Lung (tissue), 12 donors: ENCODE results near the gene CYB5A. TPM values are rescaled to one million over a fixed set of nuclear protein-coding genes. Genes with fewer than 3 reads are reported as not detected.

Experiments
- ATAC-seq: fragments of 200-7000 bp; cut with Tn5 transposase; one replicate; pipeline ENCODE4 v1.9.1; 2020; ENCODE audit warnings: moderate number of reproducible peaks; ENCODE audit not compliant: insufficient read depth, low FRiP score
- DNase-seq, 3 donors: peaks; one replicate each; pipeline ENCODE4 v3.0.0-alpha.2; 2013 to 2017
- H3K27ac ChIP-seq, 2 donors: one replicate each; pipeline ENCODE4 v1.5.1; 2013; ENCODE audit warnings: mild to moderate bottlenecking in 2 of 2, moderate library complexity in 2 of 2, control low read depth in 1 of 2, inconsistent platforms in 1 of 2, low read depth in 1 of 2, low read length in 1 of 2
- H3K27me3 ChIP-seq, 3 donors: one replicate each; pipeline ENCODE4 v1.5.1; 2013; ENCODE audit warnings: low read length in 2 of 3; ENCODE audit not compliant: control insufficient read depth in 3 of 3, insufficient read depth in 3 of 3
- H3K36me3 ChIP-seq, 4 donors: one replicate each; pipeline ENCODE4 v1.5.1; 2013; ENCODE audit warnings: low read length in 4 of 4, mild to moderate bottlenecking in 1 of 4, moderate library complexity in 1 of 4; ENCODE audit not compliant: control insufficient read depth in 4 of 4, insufficient read depth in 4 of 4
- H3K4me1 ChIP-seq, 5 donors: one replicate each; pipeline ENCODE4 v1.5.1; 2013; ENCODE audit warnings: low read length in 5 of 5, mild to moderate bottlenecking in 2 of 5, moderate library complexity in 1 of 5; ENCODE audit not compliant: control insufficient read depth in 5 of 5, insufficient read depth in 5 of 5
- H3K4me3 ChIP-seq: one replicate; pipeline ENCODE4 v1.5.1; 2013; ENCODE audit warnings: mild to moderate bottlenecking, control low read depth, moderate library complexity
- H3K9ac ChIP-seq, 2 donors: one replicate each; pipeline ENCODE4 v1.5.1; 2013; ENCODE audit warnings: low read length in 2 of 2, control low read depth in 1 of 2; ENCODE audit not compliant: insufficient read depth in 1 of 2
- H3K9me3 ChIP-seq, 4 donors: one replicate each; pipeline ENCODE4 v1.5.1; 2013; ENCODE audit warnings: low read length in 3 of 4, mild to moderate bottlenecking in 1 of 4, moderate library complexity in 1 of 4; ENCODE audit not compliant: control insufficient read depth in 4 of 4, insufficient read depth in 3 of 4
- WGBS, 2 donors: extraction: QIAGEN DNeasy Blood & Tissue Kit; methylation state at CpG; one replicate each; pipeline ENCODE4 v1.1.7; 2013; 5-methylcytosine and 5-hydroxymethylcytosine counted together
- polyA plus RNA-seq, 2 donors: library from polyadenylated mRNA; stranded (reverse); fragments of 200-250 nt; gene quantifications; one replicate each; pipeline ENCODE4 v1.2.1, GENCODE V29; 2013
- total RNA-seq, 2 donors: library from RNA; depleted of rRNA in 1 of 2; stranded (reverse); fragments of >200 nt in 1 of 2; gene quantifications; one replicate each; pipeline ENCODE4 v1.2.1, GENCODE V29; 2014 to 2021
- TF ChIP-seq, protein P1 (sequence below): IDR thresholded peaks from 2 replicates; pipeline ENCODE4 v1.5.1; 2012; ENCODE audit warnings: mild to moderate bottlenecking; ENCODE audit errors: control extremely low read depth, extremely low read depth
- donor health status: control.
- donor health status: control.
- donor health status: Bipolar disorder and iron deficiency.
- donor health status: healthy.
- donor health status: DM: yes; HTN: yes; CAD: no.

The CYB5A gene
- total and polyA plus RNA-seq, 4 donors: 408 to 853 (median 522) TPM

DNA sequence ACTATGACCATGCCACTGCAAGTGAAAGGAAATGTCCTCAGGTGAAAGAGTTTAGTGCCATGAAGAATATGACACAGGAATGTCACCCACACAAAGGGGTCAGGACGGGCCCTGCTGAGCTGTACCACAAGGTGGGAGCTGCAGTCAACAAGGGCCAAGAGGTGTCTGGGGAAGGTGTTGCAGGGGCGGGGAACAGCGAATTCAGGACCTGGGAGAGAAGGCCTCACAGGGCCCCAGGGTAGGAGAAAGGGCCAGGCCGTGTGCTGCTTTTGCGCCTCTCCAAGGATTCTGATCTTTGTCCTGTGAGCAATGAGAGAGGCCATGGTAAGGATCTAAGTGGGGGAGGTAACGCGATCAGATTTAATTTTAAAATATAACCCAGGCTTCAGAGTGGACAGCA is 23.6 kb downstream of the CYB5A start:
- DNase-seq (no peak), ATAC-seq (no peak)
- H3K9me3 ChIP-seq: no peaks in the 10 kb centered on the region
- H3K4me3 ChIP-seq: no peak overlapping the region
- TF ChIP-seq, protein P1, sequence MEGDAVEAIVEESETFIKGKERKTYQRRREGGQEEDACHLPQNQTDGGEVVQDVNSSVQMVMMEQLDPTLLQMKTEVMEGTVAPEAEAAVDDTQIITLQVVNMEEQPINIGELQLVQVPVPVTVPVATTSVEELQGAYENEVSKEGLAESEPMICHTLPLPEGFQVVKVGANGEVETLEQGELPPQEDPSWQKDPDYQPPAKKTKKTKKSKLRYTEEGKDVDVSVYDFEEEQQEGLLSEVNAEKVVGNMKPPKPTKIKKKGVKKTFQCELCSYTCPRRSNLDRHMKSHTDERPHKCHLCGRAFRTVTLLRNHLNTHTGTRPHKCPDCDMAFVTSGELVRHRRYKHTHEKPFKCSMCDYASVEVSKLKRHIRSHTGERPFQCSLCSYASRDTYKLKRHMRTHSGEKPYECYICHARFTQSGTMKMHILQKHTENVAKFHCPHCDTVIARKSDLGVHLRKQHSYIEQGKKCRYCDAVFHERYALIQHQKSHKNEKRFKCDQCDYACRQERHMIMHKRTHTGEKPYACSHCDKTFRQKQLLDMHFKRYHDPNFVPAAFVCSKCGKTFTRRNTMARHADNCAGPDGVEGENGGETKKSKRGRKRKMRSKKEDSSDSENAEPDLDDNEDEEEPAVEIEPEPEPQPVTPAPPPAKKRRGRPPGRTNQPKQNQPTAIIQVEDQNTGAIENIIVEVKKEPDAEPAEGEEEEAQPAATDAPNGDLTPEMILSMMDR: no peak
- no peak overlapping the region for H3K9ac ChIP-seq
- peaks cover 0 to 18% (median 13%) of the 10 kb centered on the region in 5 donors for H3K4me1 ChIP-seq
- no peak overlapping the region for H3K27ac ChIP-seq
- WGBS, 2 donors: 87 to 95% methylated on average over 7 of the region's 7 CpGs
- peaks cover 0 to 12% (median 0%) of the 10 kb centered on the region in 4 donors for H3K36me3 ChIP-seq
- no peaks in the 10 kb centered on the region for H3K27me3 ChIP-seq

- 68 to 73% methylated on average over 9 of the region's 9 CpGs for WGBS, 2 donors
- Histone ChIP-seq H3K9ac (no peak overlapping the region), H3K27ac (no peak overlapping the region), H3K36me3 (peaks cover 0 to 12% (median 5%) of the 10 kb centered on the region in 4 donors), H3K27me3 (no peaks in the 10 kb centered on the region), H3K9me3 (no peaks in the 10 kb centered on the region), H3K4me3 (no peak overlapping the region), H3K4me1 (peaks cover 0 to 20% (median 14%) of the 10 kb centered on the region in 5 donors)
- no peak for ATAC-seq
- DNase-seq: no peak
- TF ChIP-seq, protein P1: no peak
Measured at GRCh38 chr18:74266161-74266560, 25.6 kb downstream of the CYB5A start.

- no peak overlapping the region for H3K9ac ChIP-seq
- H3K27ac ChIP-seq: peak overlapping the region in 1 of 2 donors; percentile 21
- H3K4me1 ChIP-seq: peaks cover 0 to 20% (median 14%) of the 10 kb centered on the region in 5 donors
Measured at GRCh38 chr18:74265546-74266098, 26.1 kb downstream of the CYB5A start.

More at GRCh38 chr18:74265546-74266098, 26.1 kb downstream of the CYB5A start:
- ATAC-seq (no peak), DNase-seq (no peak)
- TF ChIP-seq, protein P1: no peak
- WGBS, 2 donors: 85 to 88% methylated on average over 8 of the region's 8 CpGs
- Histone ChIP-seq H3K36me3 (peaks cover 0 to 12% (median 5%) of the 10 kb centered on the region in 4 donors), H3K9me3 (no peaks in the 10 kb centered on the region), H3K4me3 (no peak overlapping the region), H3K27me3 (no peaks in the 10 kb centered on the region)
